ENCODE data around the gene HEXB. TPM values are rescaled to one million over a fixed set of nuclear protein-coding genes. Genes with fewer than 3 reads are reported as not detected.

Gene HEXB
- total RNA-seq, 1 donor from 2014 or later = 124 TPM

DNA sequence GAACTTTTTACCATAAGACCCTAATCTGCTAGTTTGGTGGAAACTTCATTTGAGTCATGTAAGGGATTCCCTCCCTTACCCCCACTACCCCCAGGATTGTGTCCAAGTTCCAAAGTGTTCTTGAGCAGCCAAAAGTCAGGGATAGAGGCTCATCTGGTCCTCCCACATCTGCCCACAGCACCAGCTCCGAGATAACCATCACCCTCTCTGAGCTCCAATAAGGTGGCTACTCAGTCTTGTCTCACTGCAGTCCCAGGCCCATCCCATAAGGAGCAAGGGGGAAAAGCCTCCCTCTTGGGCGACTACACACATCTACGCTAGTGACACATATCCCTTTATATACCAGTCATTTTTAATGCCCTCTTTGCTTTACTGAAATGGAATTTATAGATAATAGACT lies 32.5 kb upstream of the HEXB start:
- no peak overlapping the region for H3K4me3 ChIP-seq
- H3K36me3 ChIP-seq = no peaks in the 10 kb centered on the region
- no peaks in the 10 kb centered on the region for H3K9me3 ChIP-seq
- intact Hi-C loops (cut with DNase I) = no loop called here
- TF ChIP-seq, protein P1, sequence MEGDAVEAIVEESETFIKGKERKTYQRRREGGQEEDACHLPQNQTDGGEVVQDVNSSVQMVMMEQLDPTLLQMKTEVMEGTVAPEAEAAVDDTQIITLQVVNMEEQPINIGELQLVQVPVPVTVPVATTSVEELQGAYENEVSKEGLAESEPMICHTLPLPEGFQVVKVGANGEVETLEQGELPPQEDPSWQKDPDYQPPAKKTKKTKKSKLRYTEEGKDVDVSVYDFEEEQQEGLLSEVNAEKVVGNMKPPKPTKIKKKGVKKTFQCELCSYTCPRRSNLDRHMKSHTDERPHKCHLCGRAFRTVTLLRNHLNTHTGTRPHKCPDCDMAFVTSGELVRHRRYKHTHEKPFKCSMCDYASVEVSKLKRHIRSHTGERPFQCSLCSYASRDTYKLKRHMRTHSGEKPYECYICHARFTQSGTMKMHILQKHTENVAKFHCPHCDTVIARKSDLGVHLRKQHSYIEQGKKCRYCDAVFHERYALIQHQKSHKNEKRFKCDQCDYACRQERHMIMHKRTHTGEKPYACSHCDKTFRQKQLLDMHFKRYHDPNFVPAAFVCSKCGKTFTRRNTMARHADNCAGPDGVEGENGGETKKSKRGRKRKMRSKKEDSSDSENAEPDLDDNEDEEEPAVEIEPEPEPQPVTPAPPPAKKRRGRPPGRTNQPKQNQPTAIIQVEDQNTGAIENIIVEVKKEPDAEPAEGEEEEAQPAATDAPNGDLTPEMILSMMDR (IDR thresholded peaks at IDR 0.05) = no peak
- no peak for DNase-seq (ENCODE audit: low spot score in 2 of 2)
- H3K27ac ChIP-seq = no peak overlapping the region
- H3K27me3 ChIP-seq = no peaks in the 10 kb centered on the region
- peaks cover 0 to 9% of the 10 kb centered on the region in 2 donors for H3K4me1 ChIP-seq

DNA sequence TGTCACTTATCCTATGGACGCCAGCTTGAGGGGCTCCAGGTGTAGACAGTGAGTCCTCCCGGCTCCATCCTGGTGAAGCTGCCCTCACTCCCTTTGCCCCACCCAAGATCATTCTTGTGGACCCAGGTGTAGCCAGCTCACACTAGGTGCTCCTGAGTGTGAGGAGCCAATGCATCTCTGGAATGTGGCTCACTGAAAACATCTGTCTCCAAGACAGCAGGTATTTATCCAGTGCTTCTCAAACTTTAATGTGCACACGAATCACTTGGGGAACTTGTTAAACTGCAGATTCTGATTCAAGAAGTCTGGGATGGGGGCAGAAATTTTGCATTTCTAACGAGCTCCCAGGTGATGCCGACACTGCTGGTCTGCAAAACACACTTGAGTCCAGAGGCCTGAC lies 31.0 kb upstream of the HEXB start:
- no peak for DNase-seq (ENCODE audit: low spot score in 2 of 2)
- H3K36me3 ChIP-seq = no peaks in the 10 kb centered on the region
- H3K27me3 ChIP-seq = no peaks in the 10 kb centered on the region
- H3K9me3 ChIP-seq = no peaks in the 10 kb centered on the region
- H3K27ac ChIP-seq = no peak overlapping the region
- H3K4me1 ChIP-seq = peaks cover 0 to 4% of the 10 kb centered on the region in 2 donors
- TF ChIP-seq, protein P1 (IDR thresholded peaks at IDR 0.05) = no peak
- no peak overlapping the region for H3K4me3 ChIP-seq
- intact Hi-C loops (cut with DNase I) = no loop called here

DNA sequence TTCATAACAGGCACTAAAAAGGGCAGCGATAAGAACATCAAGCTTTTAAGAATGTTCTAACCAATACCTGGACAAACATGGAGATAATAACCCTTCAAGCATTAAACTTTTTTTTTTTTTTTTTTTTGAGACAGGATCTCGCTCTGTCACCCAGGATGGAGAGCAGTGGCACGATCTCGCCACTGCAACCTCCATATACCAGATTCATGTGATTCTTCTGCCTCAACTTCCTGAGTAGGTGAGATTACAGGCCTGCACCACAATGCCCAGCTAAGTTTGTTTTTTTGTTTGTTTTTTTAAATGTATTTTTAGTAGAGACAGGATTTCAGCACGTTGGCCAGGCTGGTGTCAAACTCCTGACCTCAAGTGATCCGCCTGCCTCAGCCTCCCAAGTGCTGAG lies 29.8 kb upstream of the HEXB start:
- no peak overlapping the region for H3K4me3 ChIP-seq
- no peak for DNase-seq (ENCODE audit: low spot score in 2 of 2)
- no peaks in the 10 kb centered on the region for H3K9me3 ChIP-seq
- no peaks in the 10 kb centered on the region for H3K36me3 ChIP-seq
- H3K27me3 ChIP-seq = no peaks in the 10 kb centered on the region
- no peak overlapping the region for H3K27ac ChIP-seq
- intact Hi-C loops (cut with DNase I) = no loop called here
- H3K4me1 ChIP-seq = no peaks in the 10 kb centered on the region
- TF ChIP-seq, protein P1 (IDR thresholded peaks at IDR 0.05) = no peak

DNA sequence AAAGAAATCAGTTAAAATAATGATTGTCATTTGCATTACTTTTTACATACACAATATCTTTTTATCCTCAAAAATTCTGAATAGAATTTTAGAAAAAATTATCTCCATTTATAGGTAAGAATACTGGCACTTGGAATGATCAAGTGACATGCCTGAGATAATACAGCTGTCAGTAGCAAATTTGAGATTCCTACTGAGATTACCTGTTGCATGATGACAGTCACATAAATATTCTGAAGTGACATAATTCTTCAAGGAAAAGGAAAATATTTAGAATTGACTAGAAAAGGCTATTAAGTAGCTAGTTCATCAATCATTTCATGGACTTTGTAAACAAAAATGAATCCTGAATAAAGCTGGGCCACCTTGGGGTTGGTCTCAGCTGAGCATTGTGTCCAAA lies 29.3 kb upstream of the HEXB start:
- Histone ChIP-seq H3K4me3 (no peak overlapping the region), H3K27ac (no peak overlapping the region), H3K9me3 (no peaks in the 10 kb centered on the region), H3K4me1 (no peaks in the 10 kb centered on the region), H3K36me3 (no peaks in the 10 kb centered on the region), H3K27me3 (no peaks in the 10 kb centered on the region)
- DNase-seq (ENCODE audit: low spot score in 2 of 2) = no peak
- intact Hi-C loops (cut with DNase I) = no loop called here
- TF ChIP-seq, protein P1 (IDR thresholded peaks at IDR 0.05) = no peak

DNA sequence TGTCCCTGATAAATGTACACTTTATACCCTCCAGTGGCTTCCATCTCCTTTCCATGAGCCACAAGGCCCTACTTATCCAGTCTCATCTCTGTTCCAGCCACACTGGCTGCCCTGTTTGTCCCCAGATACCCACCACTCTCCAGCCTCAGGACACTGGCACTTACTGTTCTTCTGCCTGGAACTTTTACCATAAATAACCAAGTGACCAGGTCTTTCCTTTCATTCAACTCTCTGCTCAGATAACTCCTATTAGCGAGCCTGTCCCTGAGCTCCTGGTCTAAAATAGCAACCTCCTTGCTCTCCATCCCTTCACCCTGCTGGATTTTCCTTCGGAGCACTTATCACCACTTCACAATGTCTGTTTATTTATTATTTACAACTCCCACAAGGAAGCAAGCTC lies 27.9 kb upstream of the HEXB start:
- intact Hi-C loops (cut with DNase I) = no loop called here
- no peak for DNase-seq (ENCODE audit: low spot score in 2 of 2)
- TF ChIP-seq, protein P1 (IDR thresholded peaks at IDR 0.05) = no peak
- Histone ChIP-seq H3K4me1 (no peaks in the 10 kb centered on the region), H3K27me3 (no peaks in the 10 kb centered on the region), H3K4me3 (no peak overlapping the region), H3K9me3 (no peaks in the 10 kb centered on the region), H3K27ac (no peak overlapping the region), H3K36me3 (no peaks in the 10 kb centered on the region)

DNA sequence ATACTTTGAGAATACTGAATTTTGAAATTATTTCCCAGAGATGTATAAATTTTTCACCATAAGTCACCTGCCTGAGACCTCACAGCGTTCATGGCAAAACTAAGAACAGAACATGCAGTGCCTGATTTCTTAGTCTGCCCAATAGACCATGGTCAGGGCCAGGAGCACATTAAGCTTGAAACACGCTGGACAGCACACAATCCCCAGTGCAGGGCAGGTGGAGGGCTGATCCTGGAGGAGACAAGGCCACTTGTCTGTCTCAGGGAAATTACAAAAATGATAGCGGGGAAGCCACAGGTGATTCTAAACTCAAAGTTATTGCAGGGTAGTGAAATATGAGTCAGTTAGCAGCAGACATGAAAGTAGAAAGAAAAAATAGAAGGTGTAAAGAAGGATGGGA lies 25.9 kb upstream of the HEXB start:
- Histone ChIP-seq H3K27ac (no peak overlapping the region), H3K4me1 (no peaks in the 10 kb centered on the region), H3K4me3 (no peak overlapping the region), H3K36me3 (no peaks in the 10 kb centered on the region), H3K27me3 (no peaks in the 10 kb centered on the region), H3K9me3 (no peaks in the 10 kb centered on the region)
- intact Hi-C loops (cut with DNase I) = no loop called here
- no peak for DNase-seq (ENCODE audit: low spot score in 2 of 2)
- TF ChIP-seq, protein P1 (IDR thresholded peaks at IDR 0.05) = no peak

Measured in ascending aorta (tissue), 2 donors.